ENCODE measurements around the gene RPS6KC1.

- TF ChIP-seq POLR2A (conservative IDR thresholded peaks at IDR 0.05) (no peak), CTCF (IDR thresholded peaks at IDR 0.05 in 2 of 3, conservative IDR thresholded peaks at IDR 0.05 in 1 of 3; ENCODE audit: insufficient read depth in 2 of 3, low read depth in 1 of 3, low read length in 3 of 3) (no peak), NBN (IDR thresholded peaks at IDR 0.05; ENCODE audit: low read depth) (no peak), CC2D1A (IDR thresholded peaks at IDR 0.05) (no peak), U2AF1 (optimal IDR thresholded peaks at IDR 0.05; ENCODE audit: low read depth, low read length) (no peak), ESRRB (CRISPR knock-in tag; IDR thresholded peaks at IDR 0.05; ENCODE audit: borderline replicate concordance) (no peak), ZNF174 (CRISPR knock-in tag; IDR thresholded peaks at IDR 0.05) (no peak), NR3C1 (CRISPR knock-in tag; IDR thresholded peaks at IDR 0.05) (no peak), KLF1 (tag; IDR thresholded peaks at IDR 0.05) (no peak), EZH2 (IDR thresholded peaks at IDR 0.05; ENCODE audit: borderline replicate concordance, low read depth, low read length) (no peak), XRCC3 (IDR thresholded peaks at IDR 0.05) (no peak), FOXA3 (CRISPR knock-in tag; conservative IDR thresholded peaks at IDR 0.05 in 1 of 2, IDR thresholded peaks at IDR 0.05 in 1 of 2) (no peak)
- TF ChIP-seq, protein P1, sequence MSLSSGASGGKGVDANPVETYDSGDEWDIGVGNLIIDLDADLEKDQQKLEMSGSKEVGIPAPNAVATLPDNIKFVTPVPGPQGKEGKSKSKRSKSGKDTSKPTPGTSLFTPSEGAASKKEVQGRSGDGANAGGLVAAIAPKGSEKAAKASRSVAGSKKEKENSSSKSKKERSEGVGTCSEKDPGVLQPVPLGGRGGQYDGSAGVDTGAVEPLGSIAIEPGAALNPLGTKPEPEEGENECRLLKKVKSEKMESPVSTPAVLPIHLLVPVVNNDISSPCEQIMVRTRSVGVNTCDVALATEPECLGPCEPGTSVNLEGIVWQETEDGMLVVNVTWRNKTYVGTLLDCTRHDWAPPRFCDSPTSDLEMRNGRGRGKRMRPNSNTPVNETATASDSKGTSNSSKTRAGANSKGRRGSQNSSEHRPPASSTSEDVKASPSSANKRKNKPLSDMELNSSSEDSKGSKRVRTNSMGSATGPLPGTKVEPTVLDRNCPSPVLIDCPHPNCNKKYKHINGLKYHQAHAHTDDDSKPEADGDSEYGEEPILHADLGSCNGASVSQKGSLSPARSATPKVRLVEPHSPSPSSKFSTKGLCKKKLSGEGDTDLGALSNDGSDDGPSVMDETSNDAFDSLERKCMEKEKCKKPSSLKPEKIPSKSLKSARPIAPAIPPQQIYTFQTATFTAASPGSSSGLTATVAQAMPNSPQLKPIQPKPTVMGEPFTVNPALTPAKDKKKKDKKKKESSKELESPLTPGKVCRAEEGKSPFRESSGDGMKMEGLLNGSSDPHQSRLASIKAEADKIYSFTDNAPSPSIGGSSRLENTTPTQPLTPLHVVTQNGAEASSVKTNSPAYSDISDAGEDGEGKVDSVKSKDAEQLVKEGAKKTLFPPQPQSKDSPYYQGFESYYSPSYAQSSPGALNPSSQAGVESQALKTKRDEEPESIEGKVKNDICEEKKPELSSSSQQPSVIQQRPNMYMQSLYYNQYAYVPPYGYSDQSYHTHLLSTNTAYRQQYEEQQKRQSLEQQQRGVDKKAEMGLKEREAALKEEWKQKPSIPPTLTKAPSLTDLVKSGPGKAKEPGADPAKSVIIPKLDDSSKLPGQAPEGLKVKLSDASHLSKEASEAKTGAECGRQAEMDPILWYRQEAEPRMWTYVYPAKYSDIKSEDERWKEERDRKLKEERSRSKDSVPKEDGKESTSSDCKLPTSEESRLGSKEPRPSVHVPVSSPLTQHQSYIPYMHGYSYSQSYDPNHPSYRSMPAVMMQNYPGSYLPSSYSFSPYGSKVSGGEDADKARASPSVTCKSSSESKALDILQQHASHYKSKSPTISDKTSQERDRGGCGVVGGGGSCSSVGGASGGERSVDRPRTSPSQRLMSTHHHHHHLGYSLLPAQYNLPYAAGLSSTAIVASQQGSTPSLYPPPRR (CRISPR knock-in tag; IDR thresholded peaks at IDR 0.05; ENCODE audit: borderline replicate concordance), result no peak
These were observed 240.5 kb downstream of the RPS6KC1 start for GRCh38 chr1:213291526-213291925.

Measured in K562 (cell line).